ENCODE results near the gene FAM53A.

FAM53A gene

GRCh38 chr4:1683736-1684505, at the start of gene FAM53A:
Gene FAM53A (minus strand): TSS chr4:1684313. CDS start chr4:1668741, 15,572 bp downstream.
- DNase-seq (ENCODE audit: low spot score): peak; percentile 78
- H3K27ac ChIP-seq: peak within 1 kb of the TSS; percentile 90
- ChIA-PET CTCF (interaction anchor here (0.6 kb wide), 1 partner anchor 512 kb away, joined by 3 read pairs; no protein-coding TSS in a partner anchor), POLR2A (ENCODE audit: low non-redundant PET) (no interaction called here)
- TF ChIP-seq CTCF (conservative IDR thresholded peaks at IDR 0.05; ENCODE audit: low read depth): no peak

- no peak for TF ChIP-seq CTCF (conservative IDR thresholded peaks at IDR 0.05; ENCODE audit: low read depth)
- no peak for DNase-seq (ENCODE audit: low spot score)
- ChIA-PET CTCF (no interaction called here), POLR2A (ENCODE audit: low non-redundant PET) (no interaction called here)
- 0 out of 2 replicates have a peak overlapping the region, but pooled peaks have one; percentile 25 for H3K27ac ChIP-seq
Measured at GRCh38 chr4:1732911-1733310, 48.8 kb upstream of the FAM53A start.

- ChIA-PET CTCF (no interaction called here), POLR2A (ENCODE audit: low non-redundant PET) (interaction anchor here (0.6 kb wide), 1 partner anchor 8 kb away, joined by 3 read pairs; no protein-coding TSS in a partner anchor)
- DNase-seq (ENCODE audit: low spot score): no peak
- TF ChIP-seq CTCF (conservative IDR thresholded peaks at IDR 0.05; ENCODE audit: low read depth): no peak
- H3K27ac ChIP-seq: peak overlapping the region; percentile 96
Measured at GRCh38 chr4:1731180-1731579, 47.1 kb upstream of the FAM53A start.

- peak overlapping the region; percentile 96 for H3K27ac ChIP-seq
- CTCF ChIA-PET: interaction anchor here (0.6 to 0.7 kb wide), 5 partner anchors 9 to 894 kb away, joined by 3 to 5 read pairs (median 3); no protein-coding TSS in a partner anchor
- POLR2A ChIA-PET (ENCODE audit: low non-redundant PET): interaction anchor here (0.6 kb wide), 1 partner anchor 8 kb away, joined by 3 read pairs; no protein-coding TSS in a partner anchor
- TF ChIP-seq CTCF (conservative IDR thresholded peaks at IDR 0.05; ENCODE audit: low read depth): no peak
- no peak for DNase-seq (ENCODE audit: low spot score)
Measured at GRCh38 chr4:1730532-1731135, 46.5 kb upstream of the FAM53A start.

- DNase-seq (ENCODE audit: low spot score): no peak
- POLR2A ChIA-PET (ENCODE audit: low non-redundant PET): no interaction called here
Measured at GRCh38 chr4:1728061-1728980, 44.2 kb upstream of the FAM53A start.

More at GRCh38 chr4:1728061-1728980, 44.2 kb upstream of the FAM53A start:
- CTCF ChIA-PET: interaction anchor here (0.6 kb wide), 3 partner anchors 37 to 597 kb away, joined by 3 to 4 read pairs (median 3); no protein-coding TSS in a partner anchor
- TF ChIP-seq CTCF (conservative IDR thresholded peaks at IDR 0.05; ENCODE audit: low read depth): no peak
- peak overlapping the region; percentile 96 for H3K27ac ChIP-seq
